ENCODE data around the gene SPDL1. TPM values are rescaled to one million over a fixed set of nuclear protein-coding genes. Genes with fewer than 3 reads are reported as not detected.

Gene SPDL1
- total RNA-seq, 2 experiments from 2014 or later = 40.1 to 40.2 TPM

GRCh38 chr5:169549453-169550100 lies 34.0 kb upstream of the SPDL1 start:
- Mint-ChIP-seq H3K27ac (no peak overlapping the region), H3K4me1 (ENCODE audit: low read depth) (no peaks in the 10 kb centered on the region), H3K36me3 (ENCODE audit: low read depth) (no peaks in the 10 kb centered on the region), H3K4me3 (no peak overlapping the region), H3K27me3 (peaks cover 49% of the 10 kb centered on the region), H3K9me3 (peaks cover 1% of the 10 kb centered on the region)
- no peak for DNase-seq
- ATAC-seq = no peak
- CTCF ChIA-PET = no interaction called here
- POLR2A ChIA-PET = no interaction called here
- TF ChIP-seq, protein P1, sequence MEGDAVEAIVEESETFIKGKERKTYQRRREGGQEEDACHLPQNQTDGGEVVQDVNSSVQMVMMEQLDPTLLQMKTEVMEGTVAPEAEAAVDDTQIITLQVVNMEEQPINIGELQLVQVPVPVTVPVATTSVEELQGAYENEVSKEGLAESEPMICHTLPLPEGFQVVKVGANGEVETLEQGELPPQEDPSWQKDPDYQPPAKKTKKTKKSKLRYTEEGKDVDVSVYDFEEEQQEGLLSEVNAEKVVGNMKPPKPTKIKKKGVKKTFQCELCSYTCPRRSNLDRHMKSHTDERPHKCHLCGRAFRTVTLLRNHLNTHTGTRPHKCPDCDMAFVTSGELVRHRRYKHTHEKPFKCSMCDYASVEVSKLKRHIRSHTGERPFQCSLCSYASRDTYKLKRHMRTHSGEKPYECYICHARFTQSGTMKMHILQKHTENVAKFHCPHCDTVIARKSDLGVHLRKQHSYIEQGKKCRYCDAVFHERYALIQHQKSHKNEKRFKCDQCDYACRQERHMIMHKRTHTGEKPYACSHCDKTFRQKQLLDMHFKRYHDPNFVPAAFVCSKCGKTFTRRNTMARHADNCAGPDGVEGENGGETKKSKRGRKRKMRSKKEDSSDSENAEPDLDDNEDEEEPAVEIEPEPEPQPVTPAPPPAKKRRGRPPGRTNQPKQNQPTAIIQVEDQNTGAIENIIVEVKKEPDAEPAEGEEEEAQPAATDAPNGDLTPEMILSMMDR (IDR thresholded peaks at IDR 0.05) = no peak
- intact Hi-C loops (cut with micrococcal nuclease) = no loop called here

- Mint-ChIP-seq H3K27me3 (peaks cover 49% of the 10 kb centered on the region), H3K4me3 (no peak overlapping the region), H3K4me1 (ENCODE audit: low read depth) (no peaks in the 10 kb centered on the region), H3K27ac (no peak overlapping the region), H3K9me3 (peaks cover 1% of the 10 kb centered on the region), H3K36me3 (ENCODE audit: low read depth) (no peaks in the 10 kb centered on the region)
- intact Hi-C loops (cut with micrococcal nuclease) = no loop called here
- POLR2A ChIA-PET = no interaction called here
- ATAC-seq = no peak
- TF ChIP-seq, protein P1 (IDR thresholded peaks at IDR 0.05) = no peak
- CTCF ChIA-PET = no interaction called here
- no peak for DNase-seq
These were observed 33.3 kb upstream of the SPDL1 start for GRCh38 chr5:169550227-169550626.

- intact Hi-C loops (cut with micrococcal nuclease) = no loop called here
- TF ChIP-seq, protein P1 (IDR thresholded peaks at IDR 0.05) = no peak
- ATAC-seq = no peak
- ChIA-PET CTCF (no interaction called here), POLR2A (no interaction called here)
- no peak for DNase-seq
- peaks cover 49% of the 10 kb centered on the region for H3K27me3 Mint-ChIP-seq
- H3K4me3 Mint-ChIP-seq = no peak overlapping the region
- H3K9me3 Mint-ChIP-seq = peaks cover 1% of the 10 kb centered on the region
- H3K27ac Mint-ChIP-seq = no peak overlapping the region
- no peaks in the 10 kb centered on the region for H3K36me3 Mint-ChIP-seq (ENCODE audit: low read depth)
- H3K4me1 Mint-ChIP-seq (ENCODE audit: low read depth) = no peaks in the 10 kb centered on the region
These were observed 32.4 kb upstream of the SPDL1 start for GRCh38 chr5:169551146-169551545.

DNA sequence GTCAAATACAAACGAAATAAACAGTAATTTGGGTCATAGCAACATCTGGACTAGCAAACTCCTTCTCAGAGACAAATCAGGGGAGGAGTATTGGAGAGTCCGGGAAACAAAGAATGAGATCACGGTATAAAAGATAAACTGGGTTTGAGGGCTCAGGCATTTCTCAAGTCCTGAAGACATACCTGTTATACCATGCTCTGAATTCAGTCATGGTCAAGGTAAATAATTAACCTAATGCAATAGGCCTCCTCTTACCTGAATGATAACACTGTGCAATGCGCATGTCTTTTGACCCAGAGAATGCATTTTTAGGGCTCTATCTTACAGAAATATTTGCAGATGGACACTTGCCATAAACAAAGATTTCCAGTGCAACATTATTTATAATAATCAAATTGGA lies 31.9 kb upstream of the SPDL1 start:
- Mint-ChIP-seq H3K36me3 (ENCODE audit: low read depth) (no peaks in the 10 kb centered on the region), H3K9me3 (peaks cover 1% of the 10 kb centered on the region), H3K27ac (no peak overlapping the region), H3K4me1 (ENCODE audit: low read depth) (no peaks in the 10 kb centered on the region), H3K4me3 (no peak overlapping the region), H3K27me3 (peaks cover 50% of the 10 kb centered on the region)
- ChIA-PET POLR2A (no interaction called here), CTCF (no interaction called here)
- ATAC-seq = no peak
- TF ChIP-seq, protein P1 (IDR thresholded peaks at IDR 0.05) = no peak
- intact Hi-C loops (cut with micrococcal nuclease) = no loop called here
- no peak for DNase-seq

- ChIA-PET CTCF (no interaction called here), POLR2A (no interaction called here)
- peaks cover 3% of the 10 kb centered on the region for H3K9me3 Mint-ChIP-seq
- TF ChIP-seq, protein P1 (IDR thresholded peaks at IDR 0.05) = no peak
- no peaks in the 10 kb centered on the region for H3K36me3 Mint-ChIP-seq (ENCODE audit: low read depth)
- peaks cover 41% of the 10 kb centered on the region for H3K27me3 Mint-ChIP-seq
- no peak overlapping the region for H3K27ac Mint-ChIP-seq
- intact Hi-C loops (cut with micrococcal nuclease) = no loop called here
- no peak overlapping the region for H3K4me3 Mint-ChIP-seq
- no peaks in the 10 kb centered on the region for H3K4me1 Mint-ChIP-seq (ENCODE audit: low read depth)
- DNase-seq (no peak), ATAC-seq (no peak)
These were observed 29.3 kb upstream of the SPDL1 start for GRCh38 chr5:169554251-169554650.

Measured in activated CD8-positive, alpha-beta T cell treated with anti-CD3 and anti-CD28 coated beads for 36 hours (primary cell).